EL (cell line): ENCODE results near the gene RAET1G.
"Not testable (repeated sequence)": the region's sequence is repeated elsewhere in the genome, so short reads cannot be mapped to it uniquely, and the experiment has no call there.

ENCODE experiments used
- DNase-seq: peaks from one replicate; pipeline ENCODE4 v3.0.0-alpha.2; 2016

Gene RAET1G, protein sequence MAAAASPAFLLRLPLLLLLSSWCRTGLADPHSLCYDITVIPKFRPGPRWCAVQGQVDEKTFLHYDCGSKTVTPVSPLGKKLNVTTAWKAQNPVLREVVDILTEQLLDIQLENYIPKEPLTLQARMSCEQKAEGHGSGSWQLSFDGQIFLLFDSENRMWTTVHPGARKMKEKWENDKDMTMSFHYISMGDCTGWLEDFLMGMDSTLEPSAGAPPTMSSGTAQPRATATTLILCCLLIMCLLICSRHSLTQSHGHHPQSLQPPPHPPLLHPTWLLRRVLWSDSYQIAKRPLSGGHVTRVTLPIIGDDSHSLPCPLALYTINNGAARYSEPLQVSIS

DNA sequence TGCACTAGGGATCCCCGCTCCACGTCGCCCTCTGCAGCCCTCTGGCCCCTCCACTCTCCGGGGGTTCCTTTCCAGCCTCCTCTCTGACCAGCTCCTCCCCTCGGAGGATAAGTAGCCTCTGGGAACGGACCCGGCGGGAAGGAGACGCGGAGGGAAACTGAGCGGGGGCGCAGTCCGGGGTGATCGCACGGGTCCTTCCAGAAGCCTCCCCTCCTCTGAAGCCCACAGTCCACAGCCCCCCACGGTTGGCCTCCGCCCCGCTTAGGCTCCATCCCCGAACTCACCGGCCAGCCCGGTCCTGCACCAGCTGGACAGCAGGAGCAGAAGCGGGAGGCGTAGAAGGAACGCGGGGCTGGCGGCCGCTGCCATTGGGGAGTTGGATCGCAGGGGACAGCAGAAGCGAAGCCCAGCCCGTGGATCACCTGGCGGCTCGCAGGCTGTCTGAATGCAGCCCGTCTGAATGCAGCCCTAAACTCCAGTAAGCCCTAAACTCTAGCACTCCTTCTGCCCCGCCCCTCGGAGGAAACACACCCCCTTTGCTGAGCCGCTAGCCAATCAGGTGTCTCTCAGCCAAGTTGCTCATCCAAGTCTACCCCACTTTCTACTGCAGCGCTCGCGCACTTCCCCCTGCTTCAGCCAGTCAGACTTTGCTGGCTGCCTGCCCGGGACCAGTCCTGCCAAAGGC is at the start of gene RAET1G:
Gene RAET1G, minus strand, starts transcription at position 480 of the 685 bp plus-strand sequence. Its CDS starts 111 bp downstream, at position 369.
- DNase-seq: peak; percentile 96

GRCh38 chr6:149969635-149970034 is 46.7 kb upstream of the RAET1G start:
- DNase-seq: no peak

DNA sequence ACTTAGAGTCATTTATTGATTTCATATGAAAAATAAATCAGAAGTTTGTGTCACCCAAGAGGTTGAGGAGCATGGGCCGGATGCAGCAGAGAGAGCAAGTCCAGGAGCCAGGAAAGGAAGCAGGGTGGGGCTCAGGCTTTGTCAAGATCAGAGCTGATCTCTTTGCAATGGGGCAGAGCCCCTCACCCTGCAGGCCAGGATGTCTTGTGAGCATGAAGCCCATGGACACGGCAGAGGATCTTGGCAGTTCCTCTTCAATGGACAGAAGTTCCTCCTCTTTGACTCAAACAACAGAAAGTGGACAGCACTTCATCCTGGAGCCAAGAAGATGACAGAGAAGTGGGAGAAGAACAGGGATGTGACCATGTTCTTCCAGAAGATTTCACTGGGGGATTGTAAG is 46.0 kb upstream of the RAET1G start:
- not testable (repeated sequence) for DNase-seq

DNA sequence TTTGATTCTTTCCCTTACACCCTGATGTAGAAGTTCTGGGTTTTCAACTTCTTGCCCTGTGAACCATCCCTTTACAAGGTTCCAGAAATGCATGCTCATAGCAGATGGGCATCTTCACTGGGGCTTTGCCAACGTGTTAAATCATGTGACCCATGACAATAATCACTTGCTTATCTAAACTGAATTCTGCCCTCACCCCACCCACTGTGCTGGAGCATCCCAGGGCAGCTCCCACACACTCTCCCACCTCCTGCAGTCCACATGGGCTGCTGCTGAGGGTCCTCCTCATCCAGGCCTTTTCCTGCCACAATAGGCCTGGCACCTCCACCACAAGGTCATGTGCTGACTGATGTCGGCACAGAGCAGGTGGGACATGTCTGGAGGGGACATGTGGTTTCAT is 45.1 kb upstream of the RAET1G start:
- not testable (repeated sequence) for DNase-seq

- DNase-seq: no peak
Observed at GRCh38 chr6:149967591-149967990, 44.7 kb upstream of the RAET1G start.

DNA sequence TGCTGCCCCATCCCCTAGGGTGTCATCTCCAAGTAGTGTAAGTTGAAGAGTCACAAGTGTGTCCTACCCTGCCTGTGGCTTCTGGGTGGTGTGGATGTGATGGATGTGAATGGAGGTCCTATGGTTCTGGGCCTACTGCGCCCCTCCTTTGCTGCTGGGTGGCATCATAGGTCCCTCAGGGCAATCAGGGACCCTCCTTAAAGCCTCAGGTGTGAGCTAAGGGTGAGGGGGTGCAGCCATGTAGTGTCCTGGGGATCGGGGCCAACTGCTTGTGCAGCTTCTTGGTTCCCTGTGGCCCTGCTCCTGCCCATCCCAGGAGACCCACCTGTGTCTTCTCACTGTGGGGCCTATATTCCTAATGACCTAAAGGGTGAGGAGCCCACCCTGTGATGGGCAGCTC is 43.4 kb upstream of the RAET1G start:
- not testable (repeated sequence) for DNase-seq

- peak; percentile 26 for DNase-seq
Observed at GRCh38 chr6:149965194-149966020, 42.5 kb upstream of the RAET1G start.

- peak; percentile 35 for DNase-seq
Observed at GRCh38 chr6:149964308-149965193, 41.6 kb upstream of the RAET1G start.

DNA sequence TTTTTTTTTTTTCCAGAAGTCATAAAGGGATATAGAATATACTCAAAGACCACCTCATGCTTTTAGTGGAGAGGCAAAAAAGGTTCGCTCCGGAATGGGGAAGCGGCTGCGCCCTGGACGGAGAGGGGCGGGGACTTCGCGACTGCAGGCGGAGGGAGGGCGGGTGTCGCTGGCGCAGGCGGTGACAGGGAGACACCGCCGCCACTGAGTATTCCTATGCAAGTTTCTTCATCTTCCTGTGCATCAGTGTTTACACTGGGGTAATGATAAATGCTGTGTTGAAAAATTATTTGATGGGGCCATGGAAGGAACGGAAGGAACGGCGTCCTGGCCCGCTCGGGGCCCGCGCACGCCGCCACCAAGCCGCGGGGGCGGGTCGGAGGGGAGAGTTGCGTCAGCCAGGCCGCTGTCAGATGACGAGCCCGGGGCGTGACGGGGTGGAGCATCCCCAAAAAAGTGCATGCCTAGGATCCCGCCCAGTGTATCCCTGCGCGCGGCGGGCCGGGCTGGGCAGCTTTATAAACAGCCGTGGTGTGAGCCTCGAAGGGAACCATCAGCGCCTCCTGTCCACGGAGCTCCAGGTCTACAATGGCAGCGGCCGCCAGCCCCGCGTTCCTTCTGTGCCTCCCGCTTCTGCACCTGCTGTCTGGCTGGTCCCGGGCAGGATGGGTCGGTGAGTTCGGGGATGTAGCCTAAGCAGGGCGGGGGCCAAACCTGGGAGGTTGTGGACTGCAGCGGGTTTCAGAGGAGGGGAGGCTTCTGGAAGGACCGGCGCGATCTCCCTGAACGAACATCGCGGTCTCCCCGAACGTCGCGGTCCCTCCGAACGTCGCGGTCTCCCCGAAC is 40.8 kb upstream of the RAET1G start, which contains the start of gene ULBP1:
Gene ULBP1, plus strand, starts transcription at position 482 of the 846 bp plus-strand sequence. Its CDS starts 107 bp downstream, at position 589.
- peak; percentile 94 for DNase-seq

DNA sequence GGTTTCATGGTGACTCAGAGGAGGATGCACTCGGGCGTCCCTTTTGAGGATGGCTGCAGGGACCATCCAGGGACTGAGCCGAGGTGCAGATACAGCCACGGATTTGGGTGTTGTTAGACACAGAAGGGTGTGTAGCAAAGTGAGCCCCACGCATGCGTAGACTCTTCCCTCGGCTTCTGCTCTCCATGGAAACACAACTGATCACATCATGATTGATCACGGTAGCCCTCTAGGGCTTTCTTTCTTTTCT is 40.2 kb upstream of the RAET1G start:
- DNase-seq: peak; percentile 87

GRCh38 chr6:149962461-149963211 is 39.7 kb upstream of the RAET1G start:
- no peak for DNase-seq

DNA sequence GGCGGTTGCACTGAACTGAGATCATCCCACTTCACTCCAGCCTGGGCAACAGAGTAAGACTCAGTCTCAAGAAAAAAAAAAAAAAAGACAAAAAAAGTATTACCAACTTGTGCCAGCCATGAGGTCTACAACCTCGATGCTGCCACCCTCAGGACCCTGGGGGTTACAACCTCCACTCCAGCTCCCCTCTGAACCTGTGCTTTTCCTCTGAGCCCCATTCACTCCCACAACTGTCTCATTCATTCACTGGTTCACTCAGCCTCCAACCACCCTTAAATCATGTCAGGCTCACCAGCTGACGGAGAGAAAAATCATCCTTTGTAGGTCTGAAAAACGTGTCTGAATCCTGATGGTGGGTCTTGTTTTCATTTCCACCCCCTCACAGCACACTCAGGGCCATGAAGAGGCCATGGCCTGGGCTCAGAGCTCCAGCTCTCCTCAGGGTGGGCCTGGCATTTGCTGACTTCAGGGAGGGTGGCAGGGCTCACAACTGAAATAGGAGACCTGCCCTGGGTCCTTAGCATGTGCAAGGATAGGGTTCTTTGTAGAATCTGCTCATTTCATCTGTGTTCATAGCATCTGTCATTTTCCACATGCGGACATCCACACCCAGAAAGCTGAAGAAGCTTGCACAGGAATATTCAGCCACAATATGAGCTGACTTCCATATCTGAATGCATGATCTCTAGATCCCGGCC is 39.0 kb upstream of the RAET1G start:
- peak; percentile 37 for DNase-seq

DNA sequence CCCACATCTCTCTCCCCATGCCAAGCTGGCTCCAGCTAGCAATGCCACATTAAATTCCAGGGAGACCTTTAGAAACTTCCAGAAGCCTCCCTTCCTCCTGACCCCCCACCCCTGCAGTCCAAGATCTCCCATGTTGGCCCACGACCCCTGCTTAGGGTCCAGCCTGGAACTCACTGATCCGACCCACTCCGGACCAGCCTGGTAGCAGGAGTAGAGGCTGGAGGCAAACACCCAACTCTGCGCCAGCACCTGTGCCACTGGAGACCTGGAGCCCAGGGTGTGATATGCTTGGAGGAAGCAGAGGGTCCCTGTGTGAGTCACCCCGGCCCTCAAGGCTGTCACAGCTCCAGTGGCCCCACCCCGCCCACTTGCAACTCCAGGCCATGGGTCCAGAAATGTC is 37.6 kb upstream of the RAET1G start:
- DNase-seq: no peak

DNA sequence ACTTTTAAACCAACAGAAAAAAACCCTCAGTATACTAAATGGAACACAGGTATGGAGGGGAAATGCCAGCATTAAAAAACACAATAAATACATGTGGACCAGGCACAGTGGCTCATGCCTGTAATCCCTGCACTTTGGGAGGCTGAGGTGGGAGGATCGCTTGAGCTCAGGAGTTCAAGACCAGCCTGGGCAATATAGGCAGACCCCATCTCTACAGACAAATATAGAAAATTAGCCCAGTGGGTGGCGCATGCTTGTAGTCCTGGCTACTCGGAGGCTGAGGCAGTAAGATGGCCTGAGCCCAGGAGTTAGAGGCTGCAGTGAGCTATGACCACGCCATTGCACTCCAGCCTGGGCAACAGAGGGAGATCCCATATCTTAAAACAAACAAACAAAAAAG is 36.9 kb upstream of the RAET1G start:
- not testable (repeated sequence) for DNase-seq

GRCh38 chr6:149958124-149958523 is 35.2 kb upstream of the RAET1G start:
- DNase-seq: not testable (repeated sequence)

DNA sequence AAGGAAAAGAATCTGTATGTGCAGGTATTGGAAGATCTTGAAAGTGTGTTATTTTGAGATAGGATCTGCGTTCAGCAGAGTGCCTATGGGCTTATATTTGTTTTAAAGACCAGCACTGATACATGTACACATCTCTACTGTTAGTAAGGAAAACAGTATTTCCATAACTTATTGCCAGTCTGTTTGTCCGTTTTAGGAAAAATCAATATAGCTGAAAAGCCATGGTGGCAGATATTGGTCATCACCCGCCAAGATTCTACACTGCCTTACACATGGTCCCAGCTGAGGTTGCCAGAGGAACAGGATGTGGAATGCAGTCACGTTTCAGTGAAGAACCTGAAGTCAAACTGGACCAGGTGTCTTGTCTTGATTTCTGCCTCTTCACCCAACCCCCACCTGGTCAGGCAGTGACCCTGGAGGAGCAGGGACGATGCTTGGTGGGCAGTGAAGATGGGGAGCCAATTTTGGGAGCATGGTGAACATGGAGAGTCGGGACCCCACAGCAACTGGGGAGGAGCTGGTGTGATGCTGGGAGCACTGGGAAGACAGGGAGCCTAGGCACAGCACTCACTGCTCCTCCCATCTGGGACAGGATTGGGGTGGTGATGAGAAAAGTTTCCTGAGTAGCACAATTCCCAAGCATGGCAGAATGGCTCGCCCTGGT is 32.9 kb upstream of the RAET1G start:
- not testable (repeated sequence) for DNase-seq

GRCh38 chr6:149954984-149955653 is 32.2 kb upstream of the RAET1G start:
- not testable (repeated sequence) for DNase-seq

DNA sequence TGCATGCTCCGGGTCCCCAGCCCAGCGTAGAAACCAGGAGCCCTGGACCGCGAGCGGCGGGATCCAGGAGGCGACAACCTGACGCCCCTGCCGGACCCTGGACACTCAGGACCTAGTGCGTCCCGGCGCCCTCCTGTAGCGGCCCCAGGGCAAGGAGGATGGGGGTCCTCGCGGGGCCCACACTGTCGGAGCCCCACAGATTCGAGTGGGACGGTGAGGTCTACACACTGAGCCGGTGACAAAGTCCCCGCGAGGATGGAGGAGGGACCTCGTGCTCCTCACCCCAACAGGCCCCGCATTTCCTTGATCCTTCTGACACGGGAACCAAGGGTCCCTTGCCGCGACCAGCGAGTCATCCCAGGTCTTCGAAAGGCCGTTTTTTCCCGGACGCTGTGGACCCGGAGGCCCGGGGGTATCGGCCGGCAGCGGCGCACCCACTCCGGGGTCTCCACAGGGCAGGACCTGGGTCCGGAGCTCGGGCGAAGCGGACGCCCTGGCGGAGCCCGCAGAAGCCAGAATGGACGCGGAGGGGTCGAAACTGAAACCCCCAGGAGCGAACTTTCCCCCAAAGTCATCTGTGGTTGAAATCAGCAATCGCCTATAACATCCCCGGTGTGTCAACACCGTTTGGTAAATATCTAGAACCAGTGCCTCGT is 31.5 kb upstream of the RAET1G start:
- not testable (repeated sequence) for DNase-seq
